ENCODE data around the gene OTOP1. TPM values are rescaled to one million over a fixed set of nuclear protein-coding genes. Genes with fewer than 3 reads are reported as not detected.

OTOP1 gene
- total RNA-seq, 4 donors from 2014 or later: not detected

GRCh38 chr4:4269856-4270255 is 43.1 kb upstream of the OTOP1 start:
- Histone ChIP-seq H3K36me3 (peaks cover 0 to 57% of the 10 kb centered on the region in 2 donors), H3K27ac (peak overlapping the region in 1 of 4 donors; percentile 2), H3K27me3 (no peaks in the 10 kb centered on the region), H3K4me3 (no peak overlapping the region), H3K4me1 (no peaks in the 10 kb centered on the region), H3K9me3 (no peaks in the 10 kb centered on the region)
- ATAC-seq: no peak
- intact Hi-C loops (cut with DNase I; ENCODE audit: low total_unique reads): no loop called here
- TF ChIP-seq POLR2A (IDR thresholded peaks at IDR 0.05) (no peak), CTCF (IDR thresholded peaks at IDR 0.05 in 4 of 5, conservative IDR thresholded peaks at IDR 0.05 in 1 of 5) (no peak)
- DNase-seq: no peak
- in situ Hi-C loops (cut with MboI; ENCODE audit: low sequenced_read_pairs in 4 of 4): loop anchor here in 1 of 4 donors (25.0 kb wide), 1 partner anchor 267 kb away; the partner anchor contains the start of gene STX18

GRCh38 chr4:4269331-4269731 is 42.6 kb upstream of the OTOP1 start:
- TF ChIP-seq POLR2A (IDR thresholded peaks at IDR 0.05) (no peak), CTCF (IDR thresholded peaks at IDR 0.05 in 4 of 5, conservative IDR thresholded peaks at IDR 0.05 in 1 of 5) (no peak)
- in situ Hi-C loops (cut with MboI; ENCODE audit: low sequenced_read_pairs in 4 of 4) (loop anchor here in 1 of 4 donors (25.0 kb wide), 1 partner anchor 268 kb away; the partner anchor contains the start of gene STX18), intact Hi-C loops (cut with DNase I; ENCODE audit: low total_unique reads) (no loop called here)
- H3K4me3 ChIP-seq: no peak overlapping the region
- H3K27me3 ChIP-seq: no peaks in the 10 kb centered on the region
- peaks cover 0 to 52% of the 10 kb centered on the region in 2 donors for H3K36me3 ChIP-seq
- H3K27ac ChIP-seq: peak overlapping the region in 1 of 4 donors; percentile 2
- ATAC-seq (no peak), DNase-seq (no peak)
- no peaks in the 10 kb centered on the region for H3K9me3 ChIP-seq
- no peaks in the 10 kb centered on the region for H3K4me1 ChIP-seq

GRCh38 chr4:4268776-4269175 is 42.0 kb upstream of the OTOP1 start:
- DNase-seq (no peak), ATAC-seq (no peak)
- Histone ChIP-seq H3K27me3 (no peaks in the 10 kb centered on the region), H3K4me3 (no peak overlapping the region), H3K36me3 (peaks cover 0 to 47% of the 10 kb centered on the region in 2 donors), H3K4me1 (no peaks in the 10 kb centered on the region), H3K9me3 (no peaks in the 10 kb centered on the region), H3K27ac (no peak overlapping the region)
- intact Hi-C loops (cut with DNase I; ENCODE audit: low total_unique reads): no loop called here
- in situ Hi-C loops (cut with MboI; ENCODE audit: low sequenced_read_pairs in 4 of 4): loop anchor here in 1 of 4 donors (25.0 kb wide), 1 partner anchor 269 kb away; the partner anchor contains the start of gene STX18
- TF ChIP-seq POLR2A (IDR thresholded peaks at IDR 0.05) (no peak), CTCF (IDR thresholded peaks at IDR 0.05 in 4 of 5, conservative IDR thresholded peaks at IDR 0.05 in 1 of 5) (no peak)

GRCh38 chr4:4267981-4268380 is 41.3 kb upstream of the OTOP1 start:
- Histone ChIP-seq H3K9me3 (no peaks in the 10 kb centered on the region), H3K36me3 (peaks cover 0 to 39% of the 10 kb centered on the region in 2 donors), H3K4me3 (no peak overlapping the region), H3K27ac (no peak overlapping the region), H3K4me1 (no peaks in the 10 kb centered on the region), H3K27me3 (no peaks in the 10 kb centered on the region)
- in situ Hi-C loops (cut with MboI; ENCODE audit: low sequenced_read_pairs in 4 of 4) (loop anchor here in 1 of 4 donors (25.0 kb wide), 1 partner anchor 269 kb away; the partner anchor contains the start of gene STX18), intact Hi-C loops (cut with DNase I; ENCODE audit: low total_unique reads) (no loop called here)
- ATAC-seq: no peak
- no peak for DNase-seq
- TF ChIP-seq CTCF (IDR thresholded peaks at IDR 0.05 in 4 of 5, conservative IDR thresholded peaks at IDR 0.05 in 1 of 5) (no peak), POLR2A (IDR thresholded peaks at IDR 0.05) (no peak)
